Astrocyte (in vitro differentiated cells and primary cell): ENCODE measurements around the gene SLC16A1. TPM values are rescaled to one million over a fixed set of nuclear protein-coding genes. Genes with fewer than 3 reads are reported as not detected.

Experiments
- DNase-seq: peaks from one replicate; pipeline ENCODE4 v3.0.0-alpha.2; 2010; ENCODE audit warnings: low read depth
- FAIRE-seq: peaks from 2 replicates; lab custom pipeline; 2011; peaks lifted over from hg19 to GRCh38; lab: Jason Lieb, UNC
- H2AFZ ChIP-seq: 2 replicates; pipeline ENCODE4 v1.6.0; 2012; ENCODE audit warnings: low read depth, low read length, inconsistent platforms
- H3K27ac ChIP-seq: 2 replicates; pipeline ENCODE4 v1.5.1; 2011; ENCODE audit warnings: low read depth, low read length, inconsistent platforms
- H3K27me3 ChIP-seq: 2 replicates; pipeline ENCODE4 v1.6.0; 2011; ENCODE audit warnings: low read length, inconsistent platforms; ENCODE audit not compliant: insufficient read depth
- H3K36me3 ChIP-seq: 2 replicates; pipeline ENCODE4 v1.5.1; 2011; ENCODE audit warnings: low read length, inconsistent platforms; ENCODE audit not compliant: insufficient read depth
- H3K4me1 ChIP-seq: 2 replicates; pipeline ENCODE4 v1.5.1; 2011; ENCODE audit warnings: low read length, inconsistent platforms; ENCODE audit not compliant: insufficient read depth
- H3K4me2 ChIP-seq: 2 replicates; pipeline ENCODE4 v1.6.0; 2012; ENCODE audit warnings: low read length, inconsistent platforms
- H3K4me3 ChIP-seq: 2 replicates; pipeline ENCODE4 v1.5.1; 2011; ENCODE audit warnings: low read depth, mild to moderate bottlenecking, low read length, inconsistent platforms; ENCODE audit not compliant: insufficient read depth
- H3K79me2 ChIP-seq: 2 replicates; pipeline ENCODE4 v1.6.0; 2012; ENCODE audit warnings: mild to moderate bottlenecking, low read length, inconsistent platforms; ENCODE audit not compliant: insufficient read depth
- H3K9ac ChIP-seq: 2 replicates; pipeline ENCODE4 v1.6.0; 2012; ENCODE audit warnings: mild to moderate bottlenecking, low read length, inconsistent platforms
- H3K9me3 ChIP-seq: 2 replicates; pipeline ENCODE4 v1.5.1; 2012; ENCODE audit warnings: low read depth, mild to moderate bottlenecking, low read length, inconsistent platforms; ENCODE audit not compliant: insufficient read depth
- H4K20me1 ChIP-seq: 2 replicates; pipeline ENCODE4 v1.6.0; 2012; ENCODE audit warnings: low read length, inconsistent platforms; ENCODE audit not compliant: insufficient read depth
- H3K27ac Mint-ChIP-seq: one replicate; pipeline ENCODE4 v1.8.0; 2021; ENCODE audit warnings: mild to moderate bottlenecking, mixed read lengths; ENCODE audit not compliant: unreplicated experiment
- H3K27me3 Mint-ChIP-seq: one replicate; pipeline ENCODE4 v1.8.0; 2021; ENCODE audit warnings: low read depth, mixed read lengths; ENCODE audit not compliant: unreplicated experiment
- H3K36me3 Mint-ChIP-seq: one replicate; pipeline ENCODE4 v1.8.0; 2021; ENCODE audit warnings: low read depth, mixed read lengths; ENCODE audit not compliant: unreplicated experiment
- H3K4me1 Mint-ChIP-seq: one replicate; pipeline ENCODE4 v1.8.0; 2021; ENCODE audit warnings: low read depth, mixed read lengths; ENCODE audit not compliant: unreplicated experiment
- H3K4me3 Mint-ChIP-seq: one replicate; pipeline ENCODE4 v1.8.0; 2021; ENCODE audit warnings: mild to moderate bottlenecking, moderate library complexity, mixed read lengths; ENCODE audit not compliant: unreplicated experiment
- H3K9me3 Mint-ChIP-seq: one replicate; pipeline ENCODE4 v1.8.0; 2021; ENCODE audit warnings: mild to moderate bottlenecking, mixed read lengths; ENCODE audit not compliant: unreplicated experiment
- CTCF ChIP-seq: IDR thresholded peaks from 2 replicates; pipeline ENCODE4 v1.5.1; 2011; ENCODE audit warnings: low read depth, mild to moderate bottlenecking, inconsistent platforms, low read length, moderate library complexity; ENCODE audit not compliant: insufficient read depth
- EZH2 ChIP-seq: IDR thresholded peaks from 2 replicates; pipeline ENCODE4 v1.6.1; 2012; ENCODE audit warnings: mild to moderate bottlenecking, low read length, inconsistent platforms; ENCODE audit not compliant: insufficient read depth
- total RNA-seq: library from RNA; stranded (reverse); gene quantifications from 2 replicates; pipeline ENCODE4 v1.2.1, GENCODE V29; 2021

Gene SLC16A1
- total RNA-seq, 1 donor from 2014 or later: 153 TPM

DNA sequence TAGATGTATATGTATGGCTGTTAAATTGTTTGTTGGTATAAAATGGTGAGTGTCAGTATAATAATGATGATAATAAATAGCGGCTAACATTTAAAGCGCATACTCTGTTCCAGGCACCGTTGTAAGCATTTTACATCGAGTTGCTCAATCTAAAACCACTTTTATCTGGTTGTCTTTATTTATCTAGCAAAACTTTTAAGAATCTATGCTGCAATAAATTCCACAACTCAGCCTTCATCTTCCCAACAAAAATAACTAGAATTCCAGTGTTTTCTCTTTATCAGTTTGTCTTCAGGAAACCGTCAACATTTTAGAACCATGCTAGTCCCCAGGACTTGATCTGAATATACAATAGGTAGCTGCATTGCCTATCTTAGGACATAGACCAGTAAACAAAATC lies 19.3 kb upstream of the SLC16A1 start:
- H3K27me3 ChIP-seq: no peaks in the 10 kb centered on the region
- no peaks in the 10 kb centered on the region for H4K20me1 ChIP-seq
- H3K4me1 Mint-ChIP-seq: peaks cover 3% of the 10 kb centered on the region
- H3K27me3 Mint-ChIP-seq: no peaks in the 10 kb centered on the region
- H3K9me3 ChIP-seq: no peaks in the 10 kb centered on the region
- H3K4me1 ChIP-seq: no peaks in the 10 kb centered on the region
- no peak overlapping the region for H3K9ac ChIP-seq
- H3K79me2 ChIP-seq: no peaks in the 10 kb centered on the region
- H3K36me3 Mint-ChIP-seq: peaks cover 12% of the 10 kb centered on the region
- H3K4me3 Mint-ChIP-seq: no peak overlapping the region
- no peak for TF ChIP-seq CTCF
- TF ChIP-seq EZH2: no peak
- FAIRE-seq: no peak
- no peak overlapping the region for H3K27ac ChIP-seq
- H3K4me3 ChIP-seq: no peak overlapping the region
- H3K36me3 ChIP-seq: no peaks in the 10 kb centered on the region
- no peak overlapping the region for H2AFZ ChIP-seq
- H3K9me3 Mint-ChIP-seq: peaks cover 1% of the 10 kb centered on the region
- H3K4me2 ChIP-seq: no peak overlapping the region
- no peak overlapping the region for H3K27ac Mint-ChIP-seq
- peak; percentile 16 for DNase-seq

GRCh38 chr1:112974646-112975045 lies 18.6 kb upstream of the SLC16A1 start:
- Mint-ChIP-seq H3K4me1 (peaks cover 3% of the 10 kb centered on the region), H3K4me3 (no peak overlapping the region), H3K27ac (no peak overlapping the region), H3K27me3 (no peaks in the 10 kb centered on the region), H3K36me3 (peaks cover 12% of the 10 kb centered on the region), H3K9me3 (peaks cover 1% of the 10 kb centered on the region)
- Histone ChIP-seq H3K4me2 (no peak overlapping the region), H3K9ac (no peak overlapping the region), H2AFZ (no peak overlapping the region), H3K4me1 (no peaks in the 10 kb centered on the region), H3K36me3 (no peaks in the 10 kb centered on the region), H3K27ac (no peak overlapping the region), H3K27me3 (no peaks in the 10 kb centered on the region), H3K79me2 (no peaks in the 10 kb centered on the region), H4K20me1 (no peaks in the 10 kb centered on the region), H3K4me3 (no peak overlapping the region), H3K9me3 (no peaks in the 10 kb centered on the region)
- no peak for DNase-seq
- FAIRE-seq: no peak
- TF ChIP-seq CTCF (no peak), EZH2 (no peak)

DNA sequence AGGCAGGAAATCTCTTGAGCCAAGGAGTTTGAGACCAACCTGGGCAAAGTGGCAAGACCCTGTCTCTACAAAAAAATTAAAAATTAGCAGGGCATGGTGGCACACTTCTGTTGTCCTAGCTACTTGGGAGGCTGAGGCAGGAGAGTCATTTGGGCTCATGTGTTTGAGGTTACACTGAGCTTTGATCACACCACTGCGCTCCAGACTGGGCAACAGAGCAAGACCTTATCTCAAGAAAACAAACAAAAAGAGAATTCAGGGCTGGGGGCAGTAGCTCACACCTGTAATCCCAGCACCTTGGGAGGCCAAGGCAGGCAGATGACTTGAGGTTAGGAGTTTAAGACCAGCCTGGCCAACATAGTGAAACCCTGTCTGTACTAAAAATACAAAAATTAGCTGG lies 17.8 kb upstream of the SLC16A1 start:
- Histone ChIP-seq H4K20me1 (no peaks in the 10 kb centered on the region), H3K9ac (no peak overlapping the region), H3K4me2 (no peak overlapping the region), H3K27me3 (no peaks in the 10 kb centered on the region), H2AFZ (no peak overlapping the region), H3K27ac (no peak overlapping the region), H3K9me3 (no peaks in the 10 kb centered on the region), H3K79me2 (no peaks in the 10 kb centered on the region), H3K4me3 (no peak overlapping the region), H3K4me1 (no peaks in the 10 kb centered on the region), H3K36me3 (no peaks in the 10 kb centered on the region)
- DNase-seq (no peak), FAIRE-seq (no peak)
- H3K9me3 Mint-ChIP-seq: peaks cover 1% of the 10 kb centered on the region
- no peak for TF ChIP-seq EZH2
- TF ChIP-seq CTCF: no peak
- H3K4me1 Mint-ChIP-seq: peaks cover 3% of the 10 kb centered on the region
- peaks cover 15% of the 10 kb centered on the region for H3K36me3 Mint-ChIP-seq
- no peaks in the 10 kb centered on the region for H3K27me3 Mint-ChIP-seq
- H3K27ac Mint-ChIP-seq: no peak overlapping the region
- H3K4me3 Mint-ChIP-seq: no peak overlapping the region
